Neural cell (in vitro differentiated cells): ENCODE data around the gene FAM170A. TPM values are rescaled to one million over a fixed set of nuclear protein-coding genes. Genes with fewer than 3 reads are reported as not detected.

Source experiments
- H2AFZ ChIP-seq: fragments of 200-600, 300-800 bp; sonication (generic), shearing (Covaris generic); 2 replicates; pipeline ENCODE4 v1.6.0; 2014; ENCODE audit warnings: low read depth, mild to moderate bottlenecking, antibody characterized with exemption, low read length, moderate library complexity
- H3F3A ChIP-seq: fragments of 200-600 bp; shearing (Covaris generic); 2 replicates; pipeline ENCODE4 v1.6.1; 2016; ENCODE audit warnings: mild to moderate bottlenecking, moderate library complexity, mixed read lengths, antibody characterized with exemption, low read length; ENCODE audit not compliant: insufficient read depth, poor library complexity, severe bottlenecking
- H3K27ac ChIP-seq: fragments of 200-600, 300-800 bp; sonication (generic), shearing (Covaris generic); 2 replicates; pipeline ENCODE4 v1.5.1; 2014; ENCODE audit warnings: mild to moderate bottlenecking, low read length, moderate library complexity
- H3K27me3 ChIP-seq: fragments of 300-800, 200-600 bp; sonication (generic), shearing (Covaris generic); 2 replicates; pipeline ENCODE4 v1.6.0; 2014; ENCODE audit warnings: mild to moderate bottlenecking, low read depth, low read length, moderate library complexity; ENCODE audit not compliant: insufficient read depth
- H3K36me3 ChIP-seq: fragments of 300-800, 200-600 bp; sonication (generic), shearing (Covaris generic); 2 replicates; pipeline ENCODE4 v1.5.1; 2014; ENCODE audit warnings: mild to moderate bottlenecking, antibody characterized with exemption, low read length, moderate library complexity; ENCODE audit not compliant: insufficient read depth
- H3K4me2 ChIP-seq: fragments of 300-800, 200-600 bp; sonication (generic), shearing (Covaris generic); 2 replicates; pipeline ENCODE4 v1.6.0; 2014; ENCODE audit warnings: mild to moderate bottlenecking, low read length
- H3K4me3 ChIP-seq: fragments of 300-800, 200-600 bp; sonication (generic), shearing (Covaris generic); 2 replicates; pipeline ENCODE4 v1.5.1; 2014; ENCODE audit warnings: mild to moderate bottlenecking, low read length, moderate library complexity
- H3K79me2 ChIP-seq: fragments of 200-600 bp; shearing (Covaris generic); replicated peaks from 2 replicates; pipeline ENCODE4 v1.6.0; 2014; ENCODE audit warnings: mild to moderate bottlenecking, low read length, moderate library complexity; ENCODE audit not compliant: insufficient read depth
- H3K9ac ChIP-seq: fragments of 300-800, 200-600 bp; sonication (generic), shearing (Covaris generic); 2 replicates; pipeline ENCODE4 v1.6.1; 2016; ENCODE audit warnings: mild to moderate bottlenecking, low read length, mixed read lengths
- H3K9me2 ChIP-seq: fragments of 200-600 bp; shearing (Covaris generic); 2 replicates; pipeline ENCODE4 v1.6.1; 2016; ENCODE audit warnings: mild to moderate bottlenecking, low read length, mixed read lengths; ENCODE audit not compliant: insufficient read depth
- H3K9me3 ChIP-seq: fragments of 200-600, 300-800 bp; sonication (generic), shearing (Covaris generic); 2 replicates; pipeline ENCODE4 v1.6.1; 2016; ENCODE audit warnings: mild to moderate bottlenecking, mixed run types, low read length, moderate library complexity, mixed read lengths
- H4K20me1 ChIP-seq: fragments of 200-600 bp; shearing (Covaris generic); 2 replicates; pipeline ENCODE4 v1.6.1; 2016; ENCODE audit warnings: mild to moderate bottlenecking, mixed run types; ENCODE audit not compliant: insufficient read depth
- CTCF ChIP-seq: fragments of 450-650 bp; IDR thresholded peaks from 2 replicates; pipeline ENCODE4 v1.5.1; 2014; ENCODE audit warnings: antibody characterized with exemption, mild to moderate bottlenecking, moderate library complexity; ENCODE audit not compliant: poor library complexity, severe bottlenecking
- EP300 ChIP-seq: fragments of 450-650 bp; conservative IDR thresholded peaks from 2 replicates; pipeline ENCODE4 v1.6.1; 2014; ENCODE audit warnings: antibody characterized with exemption, mild to moderate bottlenecking, moderate library complexity; ENCODE audit not compliant: poor library complexity, severe bottlenecking
- EZH2 ChIP-seq: fragments of 200-600, 300-800 bp; shearing (Covaris generic), sonication (generic); IDR thresholded peaks from 2 replicates; pipeline ENCODE4 v1.6.1; 2014; ENCODE audit warnings: antibody characterized with exemption, low read length, borderline replicate concordance, mild to moderate bottlenecking; ENCODE audit not compliant: insufficient read depth, poor library complexity, severe bottlenecking
- MXI1 ChIP-seq: fragments of 450-650 bp; conservative IDR thresholded peaks from 2 replicates; pipeline ENCODE4 v1.6.1; 2014; ENCODE audit warnings: antibody characterized with exemption, mild to moderate bottlenecking; ENCODE audit not compliant: poor library complexity, severe bottlenecking
- POLR2AphosphoS5 ChIP-seq: IDR thresholded peaks from 2 replicates; pipeline ENCODE4 v1.6.1; 2012
- RAD21 ChIP-seq: fragments of 450-650 bp; conservative IDR thresholded peaks from 2 replicates; pipeline ENCODE4 v1.6.1; 2014; ENCODE audit warnings: antibody characterized with exemption, mild to moderate bottlenecking, moderate library complexity
- REST ChIP-seq: IDR thresholded peaks from 2 replicates; pipeline ENCODE4 v1.6.1; 2012; ENCODE audit warnings: borderline replicate concordance
- SMC3 ChIP-seq: fragments of 450-650 bp; conservative IDR thresholded peaks from 2 replicates; pipeline ENCODE4 v1.6.1; 2014; ENCODE audit warnings: antibody characterized with exemption, mild to moderate bottlenecking, moderate library complexity; ENCODE audit not compliant: poor library complexity
- TAF1 ChIP-seq: IDR thresholded peaks from 2 replicates; pipeline ENCODE4 v1.6.1; 2012; ENCODE audit warnings: low read depth
- polyA plus RNA-seq: library from polyadenylated mRNA; depleted of rRNA; stranded (reverse); fragments of >200 nt; gene quantifications from 2 replicates; pipeline ENCODE4 v1.2.3, GENCODE V29; 2014

The FAM170A gene
- polyA plus RNA-seq, 1 donor from 2014 or later: not detected

- no peaks in the 10 kb centered on the region for H3K79me2 ChIP-seq
- H4K20me1 ChIP-seq: no peaks in the 10 kb centered on the region
- H3K27ac ChIP-seq: no peak overlapping the region
- TF ChIP-seq CTCF: no peak
- no peak for TF ChIP-seq EZH2
- TF ChIP-seq EP300: no peak
- TF ChIP-seq TAF1: no peak
- TF ChIP-seq RAD21: no peak
- no peak for TF ChIP-seq POLR2AphosphoS5
- no peak for TF ChIP-seq REST
- no peak for TF ChIP-seq MXI1
- no peak for TF ChIP-seq SMC3
- H3K9me3 ChIP-seq: no peaks in the 10 kb centered on the region
- H2AFZ ChIP-seq: no peak overlapping the region
- no peak overlapping the region for H3K4me3 ChIP-seq
- no peak overlapping the region for H3K4me2 ChIP-seq
- H3K36me3 ChIP-seq: no peaks in the 10 kb centered on the region
- no peaks in the 10 kb centered on the region for H3K9me2 ChIP-seq
- no peaks in the 10 kb centered on the region for H3F3A ChIP-seq
- no peaks in the 10 kb centered on the region for H3K27me3 ChIP-seq
- H3K9ac ChIP-seq: no peak overlapping the region
Observed at GRCh38 chr5:119681734-119682133, 52.4 kb downstream of the FAM170A start.

GRCh38 chr5:119682372-119682771 is 53.0 kb downstream of the FAM170A start:
- H3K27ac ChIP-seq: no peak overlapping the region
- H3K27me3 ChIP-seq: no peaks in the 10 kb centered on the region
- H3K9ac ChIP-seq: no peak overlapping the region
- no peaks in the 10 kb centered on the region for H3F3A ChIP-seq
- no peak overlapping the region for H2AFZ ChIP-seq
- H3K4me3 ChIP-seq: no peak overlapping the region
- no peaks in the 10 kb centered on the region for H3K79me2 ChIP-seq
- H3K9me3 ChIP-seq: no peaks in the 10 kb centered on the region
- H3K4me2 ChIP-seq: no peak overlapping the region
- no peaks in the 10 kb centered on the region for H4K20me1 ChIP-seq
- TF ChIP-seq MXI1: no peak
- no peak for TF ChIP-seq SMC3
- no peak for TF ChIP-seq TAF1
- no peak for TF ChIP-seq EP300
- TF ChIP-seq REST: no peak
- no peak for TF ChIP-seq EZH2
- TF ChIP-seq RAD21: no peak
- no peak for TF ChIP-seq CTCF
- no peak for TF ChIP-seq POLR2AphosphoS5
- H3K36me3 ChIP-seq: no peaks in the 10 kb centered on the region
- no peaks in the 10 kb centered on the region for H3K9me2 ChIP-seq
